Stimulated activated CD4-positive, alpha-beta T cell treated with anti-CD3 and anti-CD28 coated beads, Interleukin-15, amount 100 ng/mL, for 24 hours (primary cell): Measurements from ENCODE around the gene NOP56.
"Not testable (repeated sequence)": the region's sequence is repeated elsewhere in the genome, so short reads cannot be mapped to it uniquely, and the experiment has no call there.

Experiments
- DNase-seq: peaks from one replicate; pipeline ENCODE4 v3.0.0-alpha.2; 2020

NOP56 gene

DNA sequence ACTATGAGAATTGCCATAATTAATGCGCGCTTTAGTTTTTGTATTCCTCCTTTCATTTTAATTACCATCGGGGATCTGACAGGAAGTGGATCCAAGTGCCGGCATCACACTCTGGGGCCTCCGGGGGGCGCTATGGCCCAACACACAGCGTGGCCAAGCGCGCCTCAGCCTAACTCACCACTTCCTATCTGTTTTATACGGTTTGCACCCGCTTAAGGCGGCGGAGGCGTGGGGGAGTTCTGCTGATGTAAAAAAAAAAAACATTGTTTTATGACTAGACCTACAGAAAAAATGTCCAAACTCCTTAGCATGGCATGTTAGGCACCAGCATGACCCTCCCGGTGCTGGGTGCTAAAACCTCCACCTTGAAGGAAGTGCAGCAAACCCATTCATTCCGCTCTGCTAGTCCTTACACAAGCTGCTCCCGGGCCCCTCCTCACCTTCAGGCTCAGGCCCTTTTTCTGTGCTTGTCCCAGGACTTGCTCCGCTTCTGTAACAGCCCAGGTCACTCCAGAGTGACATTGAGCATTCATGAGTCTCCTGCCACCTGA, 35.7 kb downstream of the NOP56 start:
- DNase-seq = peak; percentile 83

DNA sequence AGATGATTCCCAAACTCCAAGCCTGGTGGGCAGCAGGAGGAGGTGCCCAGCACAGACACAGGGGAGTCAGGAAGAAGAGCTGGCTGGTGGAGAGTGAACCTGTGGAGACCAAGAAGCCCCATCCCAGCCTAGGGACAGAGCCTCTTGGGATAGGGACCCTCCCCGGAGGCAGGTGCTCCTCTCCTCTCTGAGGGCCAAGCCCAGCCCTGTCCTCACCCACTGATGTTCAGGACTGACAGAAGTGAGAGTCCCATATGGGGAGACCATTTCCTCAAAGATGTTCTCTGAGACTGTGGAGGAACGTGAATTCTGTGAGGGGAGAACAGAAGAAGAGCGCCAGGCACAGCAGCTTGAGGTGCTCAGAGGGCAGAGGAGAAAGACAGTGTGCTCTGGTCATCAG, 37.8 kb downstream of the NOP56 start:
- no peak for DNase-seq

DNA sequence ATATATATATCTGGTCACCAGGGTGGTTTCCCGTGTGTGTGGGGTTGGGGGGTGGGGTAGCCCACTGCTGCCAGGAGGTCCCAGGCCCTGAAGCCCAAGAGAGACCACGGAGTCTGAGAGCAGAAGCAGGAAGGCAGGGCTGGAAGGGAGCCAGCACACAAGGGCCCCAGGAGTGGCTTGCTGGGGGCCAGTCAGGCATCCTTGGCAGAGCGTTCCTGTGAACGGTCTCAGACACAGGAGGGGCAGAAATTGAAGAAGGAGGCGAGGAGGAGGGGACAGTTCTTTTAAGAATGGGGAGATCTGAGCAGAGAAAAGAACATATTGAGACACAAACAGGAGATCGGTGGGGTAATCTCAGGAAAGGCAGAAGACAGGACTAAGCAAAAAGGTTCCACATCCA, 38.3 kb downstream of the NOP56 start:
- DNase-seq = no peak

DNA sequence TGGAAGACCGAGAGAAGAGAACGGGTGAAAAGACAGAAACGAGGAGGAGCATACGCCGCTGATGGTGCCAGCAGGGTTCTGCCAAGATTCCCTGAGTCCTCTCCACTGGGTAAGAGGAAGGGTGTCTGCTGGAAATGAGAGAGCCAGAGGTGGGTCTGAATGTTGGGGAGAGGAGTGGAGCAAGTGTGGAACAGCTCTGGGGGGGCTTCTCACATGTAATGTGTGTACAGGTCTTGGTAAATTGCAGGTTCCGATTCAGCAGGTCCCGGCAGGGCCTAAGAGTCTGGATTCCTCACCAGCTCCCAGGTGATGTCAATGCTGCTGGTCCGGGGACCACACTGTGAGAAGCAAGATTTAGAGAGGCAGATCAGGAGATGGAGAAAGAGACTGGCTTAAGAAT, 38.7 kb downstream of the NOP56 start:
- DNase-seq = no peak

DNA sequence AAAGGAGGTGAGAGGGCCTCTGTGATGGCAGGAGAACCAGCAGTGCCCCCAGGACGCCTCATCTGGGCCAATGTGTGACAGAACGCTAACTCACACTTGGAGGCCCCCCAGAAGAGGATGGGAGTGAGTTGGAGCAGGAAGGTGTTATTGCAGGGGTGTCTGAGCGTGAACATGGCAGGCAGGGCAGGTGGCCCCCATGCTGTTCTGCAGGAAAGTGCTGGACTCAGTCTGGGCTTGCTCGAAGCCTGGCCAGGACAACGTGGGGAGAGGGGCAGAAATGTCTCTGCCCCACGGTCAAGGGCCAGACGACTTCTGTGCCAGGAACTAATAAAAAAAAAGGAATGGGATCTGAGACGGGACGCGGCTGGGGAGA, 39.2 kb downstream of the NOP56 start:
- no peak for DNase-seq

DNA sequence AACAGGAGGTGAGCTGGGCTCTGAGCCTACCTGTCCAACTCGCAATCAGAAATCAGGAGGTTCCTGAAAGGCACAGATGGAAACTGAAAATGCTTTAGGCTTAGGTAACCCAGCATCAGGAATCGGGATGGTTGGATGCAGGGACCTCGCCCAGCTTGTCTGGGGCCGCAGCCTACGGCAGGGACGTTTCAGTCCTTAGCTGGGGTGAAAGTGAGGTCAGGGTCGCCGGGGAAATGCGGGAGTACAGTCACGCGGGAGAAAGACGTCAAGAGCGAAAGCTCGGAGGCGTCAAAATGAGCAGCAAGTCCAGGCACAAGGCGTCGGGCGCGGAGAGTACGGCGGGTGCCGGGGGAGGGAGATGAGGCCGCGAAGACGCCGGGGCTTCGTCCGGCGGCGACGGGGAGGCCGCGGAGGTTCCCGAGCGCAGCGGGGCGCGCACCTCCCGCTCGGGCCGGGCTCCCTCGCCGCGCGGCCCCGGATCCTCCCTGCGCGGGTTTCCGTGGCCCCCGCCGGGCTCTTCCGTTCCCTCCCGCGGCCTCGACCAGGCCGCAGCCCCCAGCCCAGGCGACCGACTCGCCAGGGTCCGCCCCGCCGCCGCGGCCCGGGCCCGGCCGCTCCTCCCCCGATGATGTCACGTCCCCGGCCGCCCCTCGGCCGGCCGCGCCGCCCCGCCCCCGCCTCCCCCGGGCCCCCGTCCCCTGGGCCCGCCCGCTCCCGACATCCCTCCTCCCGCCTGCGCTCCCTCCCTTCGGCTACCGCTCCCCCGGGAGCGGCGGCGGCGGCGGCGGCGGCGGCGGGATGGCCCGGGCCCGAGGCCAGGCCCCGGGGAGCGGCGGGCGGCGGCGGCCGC, 39.8 kb downstream of the NOP56 start, which contains the start of gene EBF4:
Gene EBF4 (plus strand): TSS at position 745 of the 850 bp plus-strand sequence. CDS start 866 bp downstream, outside the sequence.
- peak; percentile 43 for DNase-seq

DNA sequence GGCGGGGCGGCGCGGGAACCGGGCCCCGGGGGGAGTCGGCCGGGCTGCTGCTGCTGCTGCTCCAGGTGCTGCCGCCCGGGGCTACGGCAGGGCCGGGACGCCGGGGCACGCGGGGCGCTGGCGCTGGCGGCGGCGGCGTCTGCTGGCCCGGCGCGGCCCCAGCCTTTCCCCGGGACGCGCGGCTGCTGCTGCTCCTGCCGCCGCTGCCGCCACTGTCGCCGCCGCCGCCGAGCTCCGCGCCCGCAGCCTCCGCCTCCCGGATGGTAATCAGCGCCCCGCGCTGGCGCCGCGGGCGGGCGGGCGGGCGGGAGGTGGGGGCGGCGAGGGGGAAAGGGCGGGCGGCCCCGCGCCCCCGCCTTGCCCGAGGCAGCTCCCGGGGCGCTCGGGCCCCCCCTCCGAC, 40.5 kb downstream of the NOP56 start:
- peak; percentile 31 for DNase-seq

DNA sequence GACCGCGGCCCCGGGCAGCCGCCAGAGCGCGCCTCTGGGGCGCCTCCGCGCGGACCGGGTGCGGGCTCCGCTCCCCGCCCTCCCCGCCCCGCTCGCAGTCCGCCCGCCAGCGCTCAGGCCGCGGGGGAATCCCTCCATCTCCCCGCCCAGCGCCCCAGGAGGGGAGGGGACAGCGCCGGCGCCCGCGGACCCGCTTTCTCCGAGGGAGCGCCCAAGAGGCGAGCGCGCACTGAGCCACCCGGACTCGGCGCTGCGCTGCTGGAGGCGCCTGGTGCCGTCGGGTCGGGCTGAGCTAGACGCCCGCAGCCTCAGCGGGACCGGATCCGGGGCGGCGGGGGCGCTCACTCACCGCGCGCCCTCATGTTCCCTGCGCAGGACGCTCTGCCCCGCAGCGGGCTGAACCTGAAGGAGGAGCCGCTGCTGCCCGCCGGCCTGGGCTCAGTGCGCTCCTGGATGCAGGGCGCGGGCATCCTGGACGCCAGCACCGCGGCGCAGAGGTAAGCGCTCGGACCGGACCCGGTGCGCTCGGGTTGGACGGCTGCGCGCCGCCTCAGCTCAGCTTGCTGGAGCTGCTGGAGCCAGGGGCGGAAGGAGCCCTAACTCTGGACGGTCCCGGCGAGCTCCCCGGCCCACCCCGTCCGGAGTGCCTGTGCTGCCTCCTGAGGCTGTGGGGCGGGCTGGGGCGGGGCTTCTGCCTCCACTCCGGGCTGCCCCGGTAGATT, 41.0 kb downstream of the NOP56 start:
- DNase-seq = peak; percentile 63

DNA sequence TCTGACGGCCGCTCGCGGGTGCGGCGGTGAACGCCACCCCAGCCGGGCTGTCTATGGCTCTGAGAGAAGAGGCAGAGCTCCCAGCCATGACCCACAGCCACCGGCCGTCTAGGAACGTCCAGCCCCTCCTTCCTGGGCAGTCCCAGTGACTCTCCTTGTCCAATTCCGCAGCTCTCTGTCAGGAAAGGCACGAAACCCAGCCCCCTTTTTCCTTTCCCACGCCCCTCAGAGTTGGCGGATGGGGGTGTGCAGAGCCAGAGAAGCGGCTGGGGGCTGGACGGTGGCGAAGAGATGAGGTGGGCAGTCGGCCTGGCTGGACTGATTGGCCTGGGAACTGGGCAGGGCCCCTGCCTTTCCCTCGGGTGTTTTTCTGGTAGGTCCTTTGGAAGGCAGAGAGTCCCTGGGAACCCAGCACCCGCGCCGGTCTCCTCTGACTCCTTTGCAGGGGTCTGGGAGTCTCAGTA, 41.6 kb downstream of the NOP56 start:
- DNase-seq = no peak

DNA sequence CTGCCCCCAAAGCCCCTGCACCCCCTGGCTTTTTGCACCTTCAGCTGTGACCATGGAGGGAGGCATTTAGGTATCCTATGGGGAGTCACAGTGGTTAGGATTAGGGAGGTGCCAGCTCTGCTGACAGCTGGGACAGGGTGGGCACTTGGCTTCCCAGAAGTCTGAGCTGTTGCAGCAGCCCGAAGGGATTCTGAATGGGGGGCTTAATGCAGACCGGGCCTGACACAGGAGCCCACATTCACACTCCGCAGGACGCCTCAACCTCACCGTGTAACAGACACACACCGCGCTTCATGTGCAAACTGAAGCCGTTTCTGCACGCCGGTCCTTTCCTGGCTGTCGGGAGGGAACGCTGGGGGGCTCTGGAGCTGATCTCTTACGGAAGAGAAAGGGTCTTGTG, 42.1 kb downstream of the NOP56 start:
- DNase-seq = no peak

DNA sequence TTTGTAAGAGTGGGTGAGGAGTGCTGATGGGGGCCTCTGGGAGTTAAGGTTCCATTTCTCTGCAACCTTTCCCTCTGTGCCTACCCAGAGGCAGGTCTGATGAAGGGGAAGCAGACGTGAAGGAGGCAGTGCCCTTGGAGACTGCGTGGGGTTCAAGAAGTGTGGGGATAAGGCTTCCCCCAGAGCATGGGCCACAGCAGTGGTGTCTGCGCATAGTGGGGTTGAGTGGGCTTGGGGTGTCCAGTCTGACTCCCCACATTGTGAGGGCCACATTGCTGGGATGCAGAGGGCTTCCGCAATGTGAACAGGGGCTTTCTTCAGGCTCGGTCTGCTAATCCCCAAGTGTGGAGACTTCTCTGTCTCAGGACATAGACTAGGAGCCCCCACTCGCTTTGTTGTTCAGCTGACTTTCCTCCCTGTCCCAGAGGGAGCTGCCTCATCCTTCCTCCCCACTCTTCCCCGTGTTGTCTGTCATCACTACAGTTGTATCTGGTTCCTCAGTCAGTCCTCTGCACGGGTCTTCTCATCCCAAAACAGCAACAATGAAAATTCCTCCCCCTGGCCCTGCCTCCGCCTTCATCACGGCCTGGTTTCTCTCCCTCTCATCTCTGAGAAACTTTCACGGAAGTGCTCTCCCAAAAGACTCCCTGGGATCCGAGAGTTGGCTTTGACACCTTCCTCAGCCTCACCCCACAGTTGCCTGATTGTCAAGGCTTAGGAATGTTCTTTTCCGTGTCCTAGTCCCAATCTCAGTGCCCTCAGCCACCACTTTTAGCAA, 43.0 kb downstream of the NOP56 start:
- no peak for DNase-seq

DNA sequence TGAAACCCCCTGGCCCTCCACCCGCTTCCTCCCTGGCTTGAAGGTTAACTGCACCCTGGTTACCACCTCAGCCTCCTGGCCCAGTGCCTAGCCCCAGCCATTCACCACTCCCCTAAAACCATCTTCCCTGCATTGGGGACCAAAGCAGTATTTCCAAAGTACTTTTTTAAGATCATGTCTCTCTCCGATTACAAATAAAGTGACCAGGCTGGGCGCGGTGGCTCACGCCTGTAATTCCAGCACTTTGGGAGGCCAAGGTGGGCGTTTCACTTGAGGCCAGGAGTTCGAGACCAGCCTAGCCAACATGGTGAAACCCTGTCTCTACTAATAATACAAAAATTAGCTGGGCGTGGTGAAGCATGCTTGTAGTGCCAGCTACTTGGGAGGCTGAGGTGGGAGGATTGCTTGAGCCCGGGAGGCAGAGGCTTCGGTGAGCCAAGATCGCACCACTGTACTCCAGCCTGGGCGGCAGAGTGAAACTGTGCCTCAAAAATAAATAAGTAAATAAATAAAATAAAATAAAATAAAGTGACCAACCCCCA, 43.6 kb downstream of the NOP56 start:
- DNase-seq = not testable (repeated sequence)

DNA sequence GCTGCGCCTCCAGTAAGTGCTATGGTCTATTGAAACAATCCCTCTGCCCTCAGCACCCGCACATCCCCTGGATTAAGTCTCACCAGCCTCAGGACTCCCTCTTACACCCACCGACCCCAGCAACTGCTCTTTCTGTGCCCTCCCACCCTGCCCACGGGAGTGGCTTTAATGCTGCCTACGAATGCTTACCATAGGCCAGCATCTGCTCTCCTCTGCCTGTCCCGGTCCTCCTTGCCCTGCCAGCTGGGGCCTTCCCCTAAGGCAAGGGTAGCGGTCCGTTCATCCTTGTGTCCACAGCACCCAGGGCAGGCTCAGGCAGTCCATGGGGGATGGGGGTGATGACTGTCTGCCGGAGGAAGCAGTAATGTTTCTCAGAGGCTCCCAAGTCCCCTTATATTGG, 44.2 kb downstream of the NOP56 start:
- DNase-seq = no peak

DNA sequence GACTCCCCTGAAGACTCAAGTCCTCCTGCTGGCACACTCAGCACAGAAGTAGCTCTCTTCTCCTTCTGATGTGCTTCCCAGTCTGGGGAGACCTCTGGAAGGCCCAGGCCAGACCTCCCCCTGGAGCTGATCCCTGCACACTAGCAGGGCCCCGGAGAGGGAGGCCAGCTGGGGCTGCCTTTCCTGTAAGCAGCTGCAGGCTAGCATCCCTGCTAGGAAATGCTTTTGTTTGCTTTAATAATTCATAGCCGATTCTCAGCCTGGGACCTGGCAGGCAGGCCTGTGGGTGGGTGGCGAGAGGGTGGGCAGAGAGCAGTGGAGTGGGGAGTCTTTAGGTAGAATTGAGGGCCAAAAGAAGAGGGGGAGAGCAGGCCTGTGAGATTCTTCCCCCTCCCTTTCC, 45.3 kb downstream of the NOP56 start:
- no peak for DNase-seq

DNA sequence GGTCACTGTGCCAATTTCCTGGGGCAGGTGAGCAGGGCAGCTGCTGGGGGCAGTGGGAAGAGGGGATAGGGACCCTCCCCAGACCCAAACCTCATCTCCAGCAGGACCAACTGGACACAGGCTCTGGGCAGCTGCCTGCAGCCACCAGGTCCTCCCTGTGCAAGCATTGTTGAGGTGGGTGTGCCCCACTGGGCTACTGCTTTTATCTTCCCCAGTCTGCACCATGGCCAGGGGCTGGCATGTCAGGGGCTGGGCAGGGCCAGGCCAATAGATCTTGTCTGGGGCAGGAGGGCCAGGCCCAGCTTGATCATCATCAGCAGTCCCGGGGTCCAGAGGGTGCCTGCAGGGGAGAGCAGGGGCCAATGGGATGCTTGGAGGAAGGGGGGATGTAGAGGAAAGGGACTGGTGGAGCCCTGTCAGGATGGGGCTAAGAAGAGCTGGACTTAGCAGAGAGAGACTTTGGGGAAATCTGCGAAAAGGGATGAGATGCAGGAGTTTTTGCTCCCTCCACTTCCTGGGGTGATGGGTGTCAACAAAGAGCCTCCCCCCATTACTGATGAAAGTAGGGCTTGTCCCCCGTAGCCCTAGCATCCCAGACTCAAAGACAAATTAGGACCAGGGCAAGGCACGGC, 45.9 kb downstream of the NOP56 start:
- DNase-seq = no peak

DNA sequence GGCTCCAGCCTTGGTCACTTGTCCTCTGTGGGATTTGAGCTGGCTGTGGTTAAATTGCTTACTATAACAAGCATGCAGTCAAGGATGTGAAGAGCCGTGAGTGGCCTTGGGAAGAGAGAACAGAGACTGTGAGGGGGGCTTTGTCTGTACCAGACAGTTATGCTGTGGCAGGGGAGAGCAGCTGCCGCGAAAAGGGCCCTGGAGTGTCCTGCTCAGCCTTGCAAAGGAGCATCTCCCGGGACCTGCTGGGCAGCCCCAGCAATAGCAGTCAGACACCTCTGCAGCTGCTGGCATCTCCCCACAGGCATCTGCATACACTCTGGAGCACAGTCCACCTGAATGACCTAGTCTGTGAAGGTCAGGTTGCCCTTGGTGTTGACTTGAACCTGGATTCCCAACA, 46.5 kb downstream of the NOP56 start:
- DNase-seq = no peak

DNA sequence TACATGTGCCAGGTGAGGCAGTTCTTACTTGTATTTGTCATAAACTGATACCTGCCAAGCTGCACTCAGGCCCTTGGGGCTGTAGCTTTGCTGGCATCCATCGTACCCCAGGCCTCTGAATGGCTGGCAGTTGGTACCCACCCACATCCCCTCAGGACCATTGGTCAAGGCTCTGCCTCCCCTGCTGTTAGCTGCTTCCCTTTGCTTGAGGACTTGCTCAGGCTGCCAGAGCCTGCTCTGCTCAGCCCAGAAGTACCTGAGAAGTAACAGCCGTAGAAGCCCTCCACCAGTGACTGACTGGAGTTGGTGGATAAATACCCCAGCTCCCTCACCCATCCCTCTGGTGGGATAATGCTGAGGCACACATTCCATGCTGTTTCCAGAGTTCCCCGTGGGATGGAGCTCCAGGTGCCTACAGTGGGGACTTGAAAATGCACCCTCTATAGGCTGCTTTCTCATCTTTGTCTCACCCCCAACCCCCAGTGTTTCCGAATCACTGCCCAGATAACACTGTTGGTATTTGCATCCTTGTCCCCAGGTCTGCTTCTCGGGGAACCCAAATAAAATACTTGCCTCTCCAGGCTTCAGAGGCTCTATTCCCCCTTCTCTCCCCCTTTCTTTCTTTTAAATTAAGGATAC, 47.5 kb downstream of the NOP56 start:
- no peak for DNase-seq

DNA sequence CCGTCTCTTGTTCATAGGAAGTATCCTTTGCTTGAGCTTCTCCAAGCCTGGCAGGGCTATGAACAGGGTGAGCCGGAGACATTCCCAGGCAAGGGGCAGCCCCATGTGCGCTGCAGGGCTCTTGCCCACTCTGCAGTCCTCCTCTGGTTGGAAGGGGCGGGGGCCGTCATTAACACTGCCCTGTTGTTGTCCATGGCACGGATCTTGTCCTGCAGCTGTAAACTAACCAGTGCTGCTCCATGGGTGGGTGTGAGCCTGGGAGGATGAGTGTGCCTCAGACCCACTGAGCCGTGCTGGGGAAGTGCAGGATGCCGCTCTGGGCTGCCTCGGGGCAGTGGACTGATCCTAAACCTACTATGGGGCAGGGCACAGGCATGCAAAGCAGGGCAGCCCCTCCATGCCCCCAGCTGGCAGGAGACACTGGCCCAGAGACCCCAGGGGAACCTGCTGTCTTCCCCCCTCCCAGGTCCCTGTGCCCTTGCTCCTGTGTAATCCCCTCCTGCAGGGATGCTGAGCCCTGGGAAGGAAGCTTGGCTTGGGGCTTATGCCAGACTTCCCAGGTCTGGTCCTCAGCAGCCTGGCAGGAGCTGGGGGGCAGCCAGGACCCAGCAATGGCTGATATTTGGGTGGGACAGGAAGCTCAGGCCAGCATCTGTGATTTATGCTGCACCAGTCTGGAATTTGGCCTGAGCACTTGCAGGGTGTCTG, 48.6 kb downstream of the NOP56 start:
- no peak for DNase-seq

DNA sequence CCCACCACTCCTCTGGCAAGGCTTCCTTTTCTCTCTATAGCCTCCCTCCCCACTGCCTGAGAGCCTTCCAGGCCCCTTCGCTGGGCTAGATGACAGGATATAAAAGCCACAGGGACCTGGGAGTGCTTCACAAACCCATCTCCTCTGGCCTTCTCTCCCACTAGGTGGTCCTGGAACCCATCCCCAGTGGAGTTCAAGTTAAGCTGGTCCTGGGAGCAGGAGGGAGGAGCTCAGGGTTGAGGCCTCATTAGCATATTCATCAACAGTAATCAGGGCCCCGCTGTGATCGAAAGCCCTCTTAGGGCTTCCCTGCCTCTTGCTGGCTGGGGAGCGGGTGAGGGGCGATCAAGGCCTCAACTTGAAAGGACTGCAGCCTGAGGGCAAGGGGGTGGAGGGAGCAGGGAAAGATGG, 49.2 kb downstream of the NOP56 start:
- no peak for DNase-seq

DNA sequence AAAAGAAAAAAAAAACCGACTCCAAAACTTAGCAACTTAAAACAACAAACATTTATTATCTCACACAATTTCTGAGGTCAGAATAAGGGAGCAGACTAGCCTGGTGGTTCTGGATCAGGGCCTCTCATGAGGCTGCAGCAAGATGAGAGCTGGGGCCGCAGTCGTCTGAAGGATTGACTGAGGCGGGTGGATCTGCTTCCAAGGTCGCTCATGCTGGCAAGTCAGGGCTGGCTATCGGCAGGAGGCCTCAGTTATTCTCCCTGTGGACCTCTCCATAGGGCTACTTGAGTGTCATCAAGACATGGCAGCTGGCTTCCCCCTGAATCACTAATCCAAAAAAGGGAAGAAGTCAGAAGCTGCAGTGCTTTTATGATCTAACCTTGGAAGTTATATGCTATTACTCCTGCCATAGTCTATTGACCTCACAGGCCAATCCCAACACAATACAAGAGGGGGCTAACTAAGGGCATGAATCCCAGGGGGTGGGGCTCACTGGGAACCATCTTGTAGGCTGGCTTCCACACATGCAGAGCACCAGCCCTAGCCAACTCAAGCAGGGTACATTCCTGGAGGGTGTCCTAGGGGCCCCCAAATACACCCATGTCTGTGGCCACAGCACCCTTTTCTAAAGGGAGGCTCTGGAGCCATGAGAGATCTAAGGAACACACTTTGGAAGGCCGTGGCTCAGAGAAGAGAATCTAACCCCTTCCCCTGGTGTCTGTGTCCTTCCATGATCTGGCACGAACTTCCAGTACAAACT, 51.5 kb downstream of the NOP56 start:
- no peak for DNase-seq
